H9 (cell line): Measurements from ENCODE around the gene PHF1. TPM values are rescaled to one million over a fixed set of nuclear protein-coding genes. Genes with fewer than 3 reads are reported as not detected.

Experiments used
- DNase-seq: peaks from one replicate; pipeline ENCODE4 v3.0.0-alpha.2; 2017
- H2AFZ ChIP-seq: one replicate; pipeline ENCODE4 v1.6.1; 2013; ENCODE audit warnings: mild to moderate bottlenecking, low read length, control low read depth, moderate library complexity
- H2AK5ac ChIP-seq: 2 replicates; pipeline ENCODE4 v1.6.1; 2013; ENCODE audit warnings: low read length, control low read depth, mixed read lengths; ENCODE audit not compliant: insufficient read length
- H2BK120ac ChIP-seq: one replicate; pipeline ENCODE4 v1.6.1; 2013; ENCODE audit warnings: low read depth, mild to moderate bottlenecking, low read length, control low read depth, inconsistent platforms; ENCODE audit not compliant: poor library complexity, severe bottlenecking
- H2BK12ac ChIP-seq: 2 replicates; pipeline ENCODE4 v1.6.1; 2013; ENCODE audit warnings: low read length, control low read depth, mixed read lengths, low read depth; ENCODE audit not compliant: insufficient read length
- H2BK15ac ChIP-seq: 2 replicates; pipeline ENCODE4 v1.6.1; 2013; ENCODE audit warnings: low read depth, low read length, control low read depth
- H2BK20ac ChIP-seq: one replicate; pipeline ENCODE4 v1.6.1; 2013; ENCODE audit warnings: low read depth, mild to moderate bottlenecking, low read length, control low read depth, inconsistent platforms; ENCODE audit not compliant: poor library complexity, severe bottlenecking
- H2BK5ac ChIP-seq: 2 replicates; pipeline ENCODE4 v1.6.1; 2013; ENCODE audit warnings: low read length, control low read depth, mixed read lengths; ENCODE audit not compliant: insufficient read length
- H3K14ac ChIP-seq: 2 replicates; pipeline ENCODE4 v1.6.1; 2013; ENCODE audit warnings: low read length, control low read depth; ENCODE audit not compliant: insufficient read depth
- H3K18ac ChIP-seq: 2 replicates; pipeline ENCODE4 v1.6.1; 2013; ENCODE audit warnings: low read depth, mild to moderate bottlenecking, mixed read lengths, low read length, control low read depth; ENCODE audit not compliant: insufficient read length
- H3K23ac ChIP-seq: 2 replicates; pipeline ENCODE4 v1.6.1; 2013; ENCODE audit warnings: low read length, control low read depth, mixed read lengths, low read depth; ENCODE audit not compliant: insufficient read length
- H3K23me2 ChIP-seq: 2 replicates; pipeline ENCODE4 v1.6.1; 2013; ENCODE audit warnings: low read depth, mild to moderate bottlenecking, mixed read lengths, low read length, control low read depth; ENCODE audit not compliant: insufficient read length, poor library complexity, severe bottlenecking
- H3K27ac ChIP-seq: 2 replicates; pipeline ENCODE4 v1.5.1; 2013; ENCODE audit warnings: low read length, control low read depth, mixed read lengths, low read depth; ENCODE audit not compliant: insufficient read length
- H3K27me3 ChIP-seq: 2 replicates; pipeline ENCODE4 v1.6.1; 2013; ENCODE audit warnings: low read length, control low read depth, inconsistent platforms; ENCODE audit not compliant: insufficient read depth
- H3K4ac ChIP-seq: 2 replicates; pipeline ENCODE4 v1.6.1; 2013; ENCODE audit warnings: low read depth, mild to moderate bottlenecking, control low read depth, inconsistent platforms, low read length, moderate library complexity
- H3K4me1 ChIP-seq: 2 replicates; pipeline ENCODE4 v1.6.1; 2013; ENCODE audit warnings: low read length, control low read depth, inconsistent platforms; ENCODE audit not compliant: insufficient read depth
- H3K4me2 ChIP-seq: 2 replicates; pipeline ENCODE4 v1.6.1; 2013; ENCODE audit warnings: low read length, control low read depth, mixed read lengths; ENCODE audit not compliant: insufficient read length, insufficient read depth
- H3K56ac ChIP-seq: 2 replicates; pipeline ENCODE4 v1.6.1; 2013; ENCODE audit warnings: low read depth, mild to moderate bottlenecking, mixed read lengths, low read length, control low read depth; ENCODE audit not compliant: insufficient read length
- H3K79me1 ChIP-seq: 2 replicates; pipeline ENCODE4 v1.6.1; 2013; ENCODE audit warnings: low read depth, mild to moderate bottlenecking, moderate library complexity, low read length, control low read depth, inconsistent platforms; ENCODE audit not compliant: insufficient read depth, poor library complexity, severe bottlenecking
- H3K79me2 ChIP-seq: 2 replicates; pipeline ENCODE4 v1.6.1; 2013; ENCODE audit warnings: low read length, control low read depth, inconsistent platforms; ENCODE audit not compliant: insufficient read depth
- H3K9ac ChIP-seq: 2 replicates; pipeline ENCODE4 v1.6.1; 2013; ENCODE audit warnings: low read length, control low read depth, mixed read lengths; ENCODE audit not compliant: insufficient read length; ENCODE audit errors: extremely low read depth
- H3K9me3 ChIP-seq: one replicate; pipeline ENCODE4 v1.6.1; 2013; ENCODE audit warnings: low read depth, low read length, inconsistent platforms; ENCODE audit not compliant: control insufficient read depth
- H3T11ph ChIP-seq: one replicate; pipeline ENCODE4 v1.6.1; 2013; ENCODE audit warnings: mild to moderate bottlenecking, low read length, control low read depth, inconsistent platforms
- H4K20me1 ChIP-seq: one replicate; pipeline ENCODE4 v1.6.1; 2013; ENCODE audit not compliant: control insufficient read depth, insufficient read length, insufficient read depth
- H4K5ac ChIP-seq: 2 replicates; pipeline ENCODE4 v1.6.1; 2013; ENCODE audit warnings: low read depth, mild to moderate bottlenecking, mixed read lengths, low read length, control low read depth; ENCODE audit not compliant: insufficient read length
- H4K8ac ChIP-seq: replicated peaks from 2 replicates; pipeline ENCODE4 v1.6.1; 2013; ENCODE audit warnings: low read length, control low read depth, mixed read lengths, low read depth; ENCODE audit not compliant: insufficient read length
- H4K91ac ChIP-seq: 2 replicates; pipeline ENCODE4 v1.6.1; 2013; ENCODE audit warnings: low read depth, mild to moderate bottlenecking, moderate library complexity, mixed read lengths, low read length, control low read depth; ENCODE audit not compliant: insufficient read length
- H3K27ac Mint-ChIP-seq, 3 experiments: 2 replicates in 2 of 3; 3 replicates in 1 of 3; pipeline ENCODE4 v1.8.0; 2020 to 2021; ENCODE audit warnings: mixed read lengths in 3 of 3, mild to moderate bottlenecking in 1 of 3, moderate library complexity in 1 of 3
- H3K27me3 Mint-ChIP-seq: 2 replicates; pipeline ENCODE4 v1.8.0; 2021; ENCODE audit warnings: low read depth, mild to moderate bottlenecking, moderate library complexity, mixed read lengths
- H3K36me3 Mint-ChIP-seq, 3 experiments: 2 replicates in 2 of 3; 3 replicates in 1 of 3; pipeline ENCODE4 v1.8.0; 2020 to 2021; ENCODE audit warnings: low read depth in 3 of 3, mixed read lengths in 3 of 3; ENCODE audit not compliant: insufficient read depth in 1 of 3
- H3K4me1 Mint-ChIP-seq, 2 experiments: 2 replicates each; pipeline ENCODE4 v1.8.0; 2020; ENCODE audit warnings: mixed read lengths in 2 of 2
- H3K4me3 Mint-ChIP-seq, 2 experiments: 2 replicates in 1 of 2; 3 replicates in 1 of 2; pipeline ENCODE4 v1.8.0; 2020 to 2021; ENCODE audit warnings: mild to moderate bottlenecking in 2 of 2, mixed read lengths in 2 of 2, moderate library complexity in 1 of 2
- H3K9me3 Mint-ChIP-seq, 2 experiments: 2 replicates in 1 of 2; 3 replicates in 1 of 2; pipeline ENCODE4 v1.8.0; 2020; ENCODE audit warnings: mild to moderate bottlenecking in 2 of 2, mixed read lengths in 2 of 2, moderate library complexity in 1 of 2
- WGBS: extraction: QIAGEN DNeasy Blood & Tissue Kit; methylation state at CpG from one replicate; pipeline ENCODE4 v1.1.7; 2013; ENCODE audit warnings: missing lambda C conversion rate, low lambda C conversion rate, mixed read lengths; ENCODE audit not compliant: insufficient read length; ENCODE audit errors: extremely low coverage; 5-methylcytosine and 5-hydroxymethylcytosine counted together
- total RNA-seq: library from RNA; stranded (reverse); gene quantifications from 2 replicates; pipeline ENCODE4 v1.2.1, GENCODE V29; 2021
- TF ChIP-seq, protein P1 (sequence below): fragments of 200-600 bp; sonication (generic); conservative IDR thresholded peaks from 3 replicates; pipeline ENCODE4 v1.8.0; 2021; ENCODE audit warnings: antibody characterized with exemption, mild to moderate bottlenecking

PHF1 gene
- total RNA-seq, 1 experiment from 2014 or later, result 56.8 TPM

DNA sequence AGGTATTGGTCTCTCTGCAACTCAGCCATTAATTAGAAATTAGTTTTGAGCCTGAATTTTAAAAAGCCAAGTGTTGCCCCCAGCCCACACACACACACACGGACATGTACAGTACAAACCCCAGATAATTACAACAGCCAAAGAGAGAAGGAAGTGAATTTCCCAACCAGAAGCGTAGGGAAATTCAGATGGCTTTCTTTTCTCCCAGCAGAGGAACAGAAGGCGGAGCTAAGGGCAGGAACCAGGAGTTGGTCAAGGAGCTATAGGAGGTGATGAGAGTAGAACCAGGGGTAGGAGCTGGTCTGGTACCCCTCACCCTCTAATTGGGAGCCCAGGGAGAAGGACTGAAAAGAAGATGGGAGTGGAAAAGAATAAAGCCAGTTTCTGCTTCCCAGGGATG, 39.6 kb downstream of the PHF1 start:
- H2BK12ac ChIP-seq, result no peak overlapping the region
- no peak overlapping the region for H3K4me2 ChIP-seq
- H3K9me3 ChIP-seq, result no peaks in the 10 kb centered on the region
- no peak overlapping the region for H3K9ac ChIP-seq
- H4K20me1 ChIP-seq, result no peaks in the 10 kb centered on the region
- no peak overlapping the region for H4K5ac ChIP-seq
- H3K27ac ChIP-seq, result no peak overlapping the region
- H3K79me2 ChIP-seq, result no peaks in the 10 kb centered on the region
- no peak overlapping the region for H2AK5ac ChIP-seq
- WGBS, result no CpG with 5 or more reads among the region's 3 CpGs
- Mint-ChIP-seq H3K36me3 (peaks cover 40 to 74% (median 60%) of the 10 kb centered on the region in 3 experiments), H3K27ac (peak overlapping the region in 2 of 3 experiments; percentile 21 to 22; a peak in 2 of 7 replicates), H3K4me1 (peaks cover 17 to 29% of the 10 kb centered on the region in 2 experiments), H3K9me3 (no peaks in the 10 kb centered on the region), H3K4me3 (no peak overlapping the region), H3K27me3 (no peaks in the 10 kb centered on the region; the same call in 1 of the 2 replicates)
- no peak overlapping the region for H2BK20ac ChIP-seq
- no peak overlapping the region for H2BK15ac ChIP-seq
- H3T11ph ChIP-seq, result no peak overlapping the region
- no peak for DNase-seq
- H3K14ac ChIP-seq, result no peak overlapping the region
- no peaks in the 10 kb centered on the region for H3K27me3 ChIP-seq
- H2AFZ ChIP-seq, result no peak overlapping the region
- no peak overlapping the region for H4K91ac ChIP-seq
- no peak overlapping the region for H4K8ac ChIP-seq
- no peak overlapping the region for H2BK120ac ChIP-seq
- TF ChIP-seq, protein P1, sequence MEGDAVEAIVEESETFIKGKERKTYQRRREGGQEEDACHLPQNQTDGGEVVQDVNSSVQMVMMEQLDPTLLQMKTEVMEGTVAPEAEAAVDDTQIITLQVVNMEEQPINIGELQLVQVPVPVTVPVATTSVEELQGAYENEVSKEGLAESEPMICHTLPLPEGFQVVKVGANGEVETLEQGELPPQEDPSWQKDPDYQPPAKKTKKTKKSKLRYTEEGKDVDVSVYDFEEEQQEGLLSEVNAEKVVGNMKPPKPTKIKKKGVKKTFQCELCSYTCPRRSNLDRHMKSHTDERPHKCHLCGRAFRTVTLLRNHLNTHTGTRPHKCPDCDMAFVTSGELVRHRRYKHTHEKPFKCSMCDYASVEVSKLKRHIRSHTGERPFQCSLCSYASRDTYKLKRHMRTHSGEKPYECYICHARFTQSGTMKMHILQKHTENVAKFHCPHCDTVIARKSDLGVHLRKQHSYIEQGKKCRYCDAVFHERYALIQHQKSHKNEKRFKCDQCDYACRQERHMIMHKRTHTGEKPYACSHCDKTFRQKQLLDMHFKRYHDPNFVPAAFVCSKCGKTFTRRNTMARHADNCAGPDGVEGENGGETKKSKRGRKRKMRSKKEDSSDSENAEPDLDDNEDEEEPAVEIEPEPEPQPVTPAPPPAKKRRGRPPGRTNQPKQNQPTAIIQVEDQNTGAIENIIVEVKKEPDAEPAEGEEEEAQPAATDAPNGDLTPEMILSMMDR, result no peak
- no peaks in the 10 kb centered on the region for H3K79me1 ChIP-seq
- no peak overlapping the region for H3K23ac ChIP-seq
- no peak overlapping the region for H2BK5ac ChIP-seq
- no peak overlapping the region for H3K4ac ChIP-seq
- no peaks in the 10 kb centered on the region for H3K4me1 ChIP-seq
- H3K56ac ChIP-seq, result no peak overlapping the region
- H3K23me2 ChIP-seq, result peaks cover 10% of the 10 kb centered on the region
- no peak overlapping the region for H3K18ac ChIP-seq
